A673 (cell line): ENCODE measurements around the gene CXCL12.

Experiments used
- EZH2 ChIP-seq: fragments of 200-600 bp; sonication (generic); IDR thresholded peaks from 2 replicates; pipeline ENCODE4 v1.6.1; 2017; ENCODE audit warnings: borderline replicate concordance, low read depth, mild to moderate bottlenecking, mixed read lengths, antibody characterized with exemption, low read length; ENCODE audit not compliant: poor library complexity, severe bottlenecking
- TF ChIP-seq, protein P1 (sequence below): fragments of 300-800, 200-600 bp; sonication (generic); conservative IDR thresholded peaks from 2 replicates; pipeline ENCODE4 v1.5.1; 2017; ENCODE audit warnings: low read depth, mild to moderate bottlenecking, antibody characterized with exemption, low read length, moderate library complexity, mixed read lengths

DNA sequence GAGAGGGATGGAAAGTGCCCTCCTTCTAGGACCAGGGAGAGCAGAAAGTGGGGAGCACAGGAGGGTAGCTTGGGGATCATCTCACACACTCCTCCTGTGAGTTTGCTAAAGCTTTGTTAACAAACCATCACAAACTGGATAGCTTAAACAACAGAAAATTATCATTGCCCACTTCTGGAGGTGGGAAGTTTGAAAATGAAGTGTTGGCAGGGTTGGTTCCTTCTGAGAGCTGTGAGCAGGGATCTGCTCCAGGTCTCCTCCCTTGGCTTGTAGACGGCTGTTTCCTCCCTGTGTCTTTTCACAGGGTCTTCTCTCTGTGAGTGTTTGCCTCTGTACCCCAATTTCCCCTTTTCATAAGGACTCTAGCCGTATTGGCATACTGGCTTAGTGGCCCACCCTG is 32.0 kb upstream of the CXCL12 start:
- TF ChIP-seq, protein P1, sequence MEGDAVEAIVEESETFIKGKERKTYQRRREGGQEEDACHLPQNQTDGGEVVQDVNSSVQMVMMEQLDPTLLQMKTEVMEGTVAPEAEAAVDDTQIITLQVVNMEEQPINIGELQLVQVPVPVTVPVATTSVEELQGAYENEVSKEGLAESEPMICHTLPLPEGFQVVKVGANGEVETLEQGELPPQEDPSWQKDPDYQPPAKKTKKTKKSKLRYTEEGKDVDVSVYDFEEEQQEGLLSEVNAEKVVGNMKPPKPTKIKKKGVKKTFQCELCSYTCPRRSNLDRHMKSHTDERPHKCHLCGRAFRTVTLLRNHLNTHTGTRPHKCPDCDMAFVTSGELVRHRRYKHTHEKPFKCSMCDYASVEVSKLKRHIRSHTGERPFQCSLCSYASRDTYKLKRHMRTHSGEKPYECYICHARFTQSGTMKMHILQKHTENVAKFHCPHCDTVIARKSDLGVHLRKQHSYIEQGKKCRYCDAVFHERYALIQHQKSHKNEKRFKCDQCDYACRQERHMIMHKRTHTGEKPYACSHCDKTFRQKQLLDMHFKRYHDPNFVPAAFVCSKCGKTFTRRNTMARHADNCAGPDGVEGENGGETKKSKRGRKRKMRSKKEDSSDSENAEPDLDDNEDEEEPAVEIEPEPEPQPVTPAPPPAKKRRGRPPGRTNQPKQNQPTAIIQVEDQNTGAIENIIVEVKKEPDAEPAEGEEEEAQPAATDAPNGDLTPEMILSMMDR = no peak
- TF ChIP-seq EZH2 = no peak
